ENCODE measurements around the gene KCNT2. TPM values are rescaled to one million over a fixed set of nuclear protein-coding genes. Genes with fewer than 3 reads are reported as not detected.

KCNT2 gene
- total RNA-seq, 1 experiment from 2014 or later = 9.1 TPM

DNA sequence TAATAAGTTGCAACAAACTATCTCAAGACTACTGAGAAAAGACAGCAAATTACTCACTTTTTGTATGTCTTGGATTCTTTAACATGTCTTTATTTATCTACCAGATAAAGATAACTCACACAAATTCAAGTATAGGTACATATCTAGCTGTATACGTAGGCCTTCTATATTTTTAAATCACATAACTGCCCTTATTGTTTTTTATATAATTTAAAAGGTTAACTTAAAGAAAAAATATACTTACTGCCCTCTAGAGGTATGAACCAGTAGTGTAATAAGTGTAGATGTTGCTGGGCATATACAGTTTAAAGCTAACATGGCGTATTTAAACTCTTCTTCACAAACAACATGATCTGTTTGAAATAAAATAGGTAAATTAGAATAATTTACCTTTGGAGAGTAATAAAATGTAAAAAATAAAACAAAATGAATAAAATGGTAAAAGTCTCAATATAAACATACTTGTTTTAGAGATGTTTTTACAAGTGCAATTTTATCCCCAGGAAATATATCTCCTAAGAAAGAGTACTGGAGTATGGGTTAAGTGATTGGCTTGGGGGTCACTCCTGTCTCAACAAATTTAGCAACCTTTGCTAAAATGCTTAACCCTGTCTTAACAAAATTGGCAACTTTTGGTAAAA is 235.2 kb downstream of the KCNT2 start:
- H3K23me2 ChIP-seq (ENCODE audit: insufficient read length, low read depth, low read length, poor library complexity, severe bottlenecking) = no peaks in the 10 kb centered on the region
- no peak overlapping the region for H3K14ac ChIP-seq (ENCODE audit: insufficient read depth, low read length)
- H2BK20ac ChIP-seq (ENCODE audit: low read depth, low read length, poor library complexity, severe bottlenecking) = no peak overlapping the region
- H4K91ac ChIP-seq (ENCODE audit: insufficient read length, low read depth, low read length) = no peak overlapping the region
- H3K36me3 Mint-ChIP-seq (ENCODE audit: insufficient read depth in 1 of 3, low read depth in 3 of 3) = peaks cover 0 to 6% (median 0%) of the 10 kb centered on the region in 3 experiments; a peak in 3 of 7 replicates
- no peaks in the 10 kb centered on the region for H3K4me1 ChIP-seq (ENCODE audit: insufficient read depth, low read length)
- H3K27ac ChIP-seq (ENCODE audit: insufficient read length, low read depth, low read length) = no peak overlapping the region
- H4K8ac ChIP-seq (replicated peaks; ENCODE audit: insufficient read length, low read depth, low read length) = no peak overlapping the region
- H3K4me1 Mint-ChIP-seq = peaks cover 13 to 26% of the 10 kb centered on the region in 2 experiments
- H3K9ac ChIP-seq (ENCODE audit: extremely low read depth, insufficient read length, low read length) = no peak overlapping the region
- H3K23ac ChIP-seq (ENCODE audit: insufficient read length, low read depth, low read length) = no peak overlapping the region
- no peak for DNase-seq
- no peaks in the 10 kb centered on the region for H3K9me3 Mint-ChIP-seq
- H3K56ac ChIP-seq (ENCODE audit: insufficient read length, low read depth, low read length) = no peak overlapping the region
- no peak overlapping the region for H2AFZ ChIP-seq (ENCODE audit: low read length)
- H3K4me3 Mint-ChIP-seq = no peak overlapping the region
- TF ChIP-seq, protein P1, sequence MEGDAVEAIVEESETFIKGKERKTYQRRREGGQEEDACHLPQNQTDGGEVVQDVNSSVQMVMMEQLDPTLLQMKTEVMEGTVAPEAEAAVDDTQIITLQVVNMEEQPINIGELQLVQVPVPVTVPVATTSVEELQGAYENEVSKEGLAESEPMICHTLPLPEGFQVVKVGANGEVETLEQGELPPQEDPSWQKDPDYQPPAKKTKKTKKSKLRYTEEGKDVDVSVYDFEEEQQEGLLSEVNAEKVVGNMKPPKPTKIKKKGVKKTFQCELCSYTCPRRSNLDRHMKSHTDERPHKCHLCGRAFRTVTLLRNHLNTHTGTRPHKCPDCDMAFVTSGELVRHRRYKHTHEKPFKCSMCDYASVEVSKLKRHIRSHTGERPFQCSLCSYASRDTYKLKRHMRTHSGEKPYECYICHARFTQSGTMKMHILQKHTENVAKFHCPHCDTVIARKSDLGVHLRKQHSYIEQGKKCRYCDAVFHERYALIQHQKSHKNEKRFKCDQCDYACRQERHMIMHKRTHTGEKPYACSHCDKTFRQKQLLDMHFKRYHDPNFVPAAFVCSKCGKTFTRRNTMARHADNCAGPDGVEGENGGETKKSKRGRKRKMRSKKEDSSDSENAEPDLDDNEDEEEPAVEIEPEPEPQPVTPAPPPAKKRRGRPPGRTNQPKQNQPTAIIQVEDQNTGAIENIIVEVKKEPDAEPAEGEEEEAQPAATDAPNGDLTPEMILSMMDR (conservative IDR thresholded peaks at IDR 0.05) = peak; percentile 74
- no peak overlapping the region for H3K27ac Mint-ChIP-seq
- no peak overlapping the region for H4K5ac ChIP-seq (ENCODE audit: insufficient read length, low read depth, low read length)
- WGBS (ENCODE audit: extremely low coverage, insufficient read length, low lambda C conversion rate) = no CpG with 5 or more reads among the region's 2 CpGs
- H2AK5ac ChIP-seq (ENCODE audit: insufficient read length, low read length) = no peak overlapping the region
- H2BK5ac ChIP-seq (ENCODE audit: insufficient read length, low read length) = no peak overlapping the region
- no peaks in the 10 kb centered on the region for H4K20me1 ChIP-seq (ENCODE audit: control insufficient read depth, insufficient read depth, insufficient read length)
- H2BK120ac ChIP-seq (ENCODE audit: low read depth, low read length, poor library complexity, severe bottlenecking) = no peak overlapping the region
- no peaks in the 10 kb centered on the region for H3K27me3 Mint-ChIP-seq (ENCODE audit: low read depth)
- no peaks in the 10 kb centered on the region for H3K27me3 ChIP-seq (ENCODE audit: insufficient read depth, low read length)
- no peak overlapping the region for H3T11ph ChIP-seq (ENCODE audit: low read length)
- H2BK12ac ChIP-seq (ENCODE audit: insufficient read length, low read depth, low read length) = no peak overlapping the region
- H3K79me1 ChIP-seq (ENCODE audit: insufficient read depth, low read depth, low read length, poor library complexity, severe bottlenecking) = no peaks in the 10 kb centered on the region
- no peak overlapping the region for H3K4ac ChIP-seq (ENCODE audit: low read depth, low read length)
- H3K79me2 ChIP-seq (ENCODE audit: insufficient read depth, low read length) = no peaks in the 10 kb centered on the region
- H2BK15ac ChIP-seq (ENCODE audit: low read depth, low read length) = no peak overlapping the region
- H3K18ac ChIP-seq (ENCODE audit: insufficient read length, low read depth, low read length) = no peak overlapping the region
- H3K9me3 ChIP-seq (ENCODE audit: control insufficient read depth, low read depth, low read length) = no peaks in the 10 kb centered on the region
- H3K4me2 ChIP-seq (ENCODE audit: insufficient read depth, insufficient read length, low read length) = no peak overlapping the region

All from H9 (cell line).